GM12892 (cell line): ENCODE data around the gene UGCG.
"Not testable (repeated sequence)": the region's sequence is repeated elsewhere in the genome, so short reads cannot be mapped to it uniquely, and the experiment has no call there.

Experiments used
- DNase-seq: peaks from one replicate; pipeline ENCODE4 v3.0.0; 2011; ENCODE audit not compliant: insufficient read length
- FAIRE-seq: peaks from 2 replicates; lab custom pipeline; 2011; peaks lifted over from hg19 to GRCh38; lab: Jason Lieb, UNC
- POLR2A ChIP-seq: IDR thresholded peaks from 2 replicates; pipeline ENCODE4 v1.6.1; 2011; ENCODE audit warnings: low read depth, low read length, control low read depth
- POLR2AphosphoS5 ChIP-seq: IDR thresholded peaks from 2 replicates; pipeline ENCODE4 v1.6.1; 2011; ENCODE audit warnings: low read depth, low read length, control low read depth
- TAF1 ChIP-seq: IDR thresholded peaks from 2 replicates; pipeline ENCODE4 v1.6.1; 2011; ENCODE audit warnings: low read depth, mild to moderate bottlenecking, control low read depth, low read length, borderline replicate concordance

UGCG gene

DNA sequence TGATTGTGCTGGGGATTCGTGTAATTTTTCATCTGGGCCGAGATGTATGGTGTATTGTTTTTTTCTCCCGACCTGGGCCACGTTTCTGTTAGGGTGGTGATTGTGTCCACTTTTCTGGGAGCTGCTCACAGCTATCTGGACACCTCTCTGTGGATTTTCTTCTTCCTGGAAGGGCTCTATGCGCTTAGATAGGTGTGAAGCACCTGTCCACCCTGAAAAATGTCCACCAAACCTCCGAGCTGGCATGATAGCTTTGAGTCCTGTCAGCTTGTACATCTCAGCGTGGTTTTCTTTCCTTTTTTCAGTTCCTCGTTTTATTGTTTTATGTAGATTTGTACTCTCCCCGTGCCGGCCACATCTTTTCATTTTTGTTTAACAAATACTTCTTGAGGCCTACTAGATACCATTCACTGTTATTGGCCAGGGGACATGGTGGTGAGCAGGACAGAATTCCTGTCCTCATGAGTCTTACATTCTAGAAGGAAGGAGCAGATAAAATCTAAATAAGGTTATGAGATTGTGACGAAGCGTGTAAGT is 1.1 kb downstream of the UGCG start:
- peak; percentile 80 for FAIRE-seq
- TF ChIP-seq TAF1, result 0 out of 2 replicates have a peak, but pooled peaks have one; percentile 26
- TF ChIP-seq POLR2AphosphoS5, result no peak
- DNase-seq, result no peak

- FAIRE-seq, result no peak
- no peak for DNase-seq
- TF ChIP-seq POLR2AphosphoS5 (no peak), TAF1 (no peak), POLR2A (no peak)
Measured at GRCh38 chr9:111898331-111899096, 1.9 kb downstream of the UGCG start.

DNA sequence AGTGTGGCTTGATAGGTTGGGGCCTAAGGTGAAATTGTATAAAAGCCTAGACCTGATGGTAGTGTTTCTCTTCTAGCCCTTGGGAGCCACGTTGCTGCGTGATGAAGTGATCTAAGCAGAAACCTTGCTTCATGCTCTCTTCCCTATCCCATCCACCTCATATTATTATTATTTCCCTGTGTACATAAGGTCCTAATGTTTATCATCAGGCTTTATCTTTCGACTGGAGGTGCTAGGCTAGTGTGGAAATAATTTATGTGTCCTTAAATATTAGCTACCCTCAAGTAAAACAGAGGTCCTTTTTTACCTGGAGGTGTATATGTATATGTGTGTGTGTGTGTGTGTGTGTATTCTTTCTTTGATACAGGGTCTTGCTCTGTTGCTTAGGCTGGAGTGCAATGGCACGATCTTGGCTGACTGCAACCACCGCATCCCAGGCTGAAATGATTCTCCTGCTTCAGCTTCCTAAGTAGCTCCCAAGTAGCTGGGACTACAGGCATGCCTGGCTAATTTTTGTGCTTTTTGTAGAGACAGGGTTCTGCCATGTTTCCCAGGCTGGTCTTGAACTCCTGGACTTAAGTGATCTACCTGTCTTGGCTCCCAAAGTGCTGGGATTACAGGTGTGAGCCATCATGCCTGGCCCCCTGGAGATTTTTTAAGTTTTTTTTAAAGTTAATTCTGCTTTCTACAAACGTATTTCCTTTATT is 3.7 kb downstream of the UGCG start:
- no peak for TF ChIP-seq TAF1
- no peak for TF ChIP-seq POLR2A
- no peak for TF ChIP-seq POLR2AphosphoS5
- DNase-seq, result no peak
- no peak for FAIRE-seq

DNA sequence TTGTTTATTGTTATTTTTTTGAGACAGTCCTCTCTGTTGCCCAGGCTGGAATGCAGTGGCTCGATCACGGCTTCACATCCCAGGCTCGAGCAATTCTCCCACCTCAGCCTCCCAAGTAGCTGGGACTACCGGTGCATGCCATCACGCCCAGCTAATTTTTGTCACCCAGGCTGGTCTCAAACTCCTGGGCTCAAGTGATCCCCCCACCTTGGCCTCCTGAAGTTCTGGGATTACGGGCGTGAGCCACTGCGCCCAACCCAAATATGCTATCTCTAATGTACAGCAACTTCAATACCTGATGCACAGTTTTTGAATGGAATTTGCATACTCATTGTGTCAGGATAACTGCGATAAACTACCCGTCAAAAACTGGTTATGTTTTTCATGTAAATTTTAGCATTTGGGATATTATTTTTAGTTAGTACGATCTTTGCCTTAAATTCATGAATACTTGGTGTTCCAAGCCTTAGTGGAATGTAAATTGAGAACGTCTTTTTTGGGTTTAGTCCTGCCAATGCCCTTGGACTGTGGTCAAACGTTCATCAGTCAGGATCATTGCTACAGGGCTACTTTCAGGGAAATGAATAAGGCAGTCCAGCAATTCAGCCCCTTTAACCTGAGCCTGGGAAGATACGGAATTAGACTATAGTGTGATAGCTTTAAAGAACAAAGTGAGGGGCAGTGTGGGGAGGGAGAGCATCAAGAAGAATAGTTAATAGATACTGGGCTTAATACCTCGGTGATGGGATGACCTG is 4.4 kb downstream of the UGCG start:
- DNase-seq (no peak), FAIRE-seq (no peak)
- TF ChIP-seq TAF1 (no peak), POLR2AphosphoS5 (no peak), POLR2A (no peak)

- no peak for TF ChIP-seq POLR2AphosphoS5
- no peak for TF ChIP-seq POLR2A
- TF ChIP-seq TAF1, result no peak
- DNase-seq, result no peak
- FAIRE-seq, result no peak
Measured at GRCh38 chr9:111902391-111903139, 6.0 kb downstream of the UGCG start.

DNA sequence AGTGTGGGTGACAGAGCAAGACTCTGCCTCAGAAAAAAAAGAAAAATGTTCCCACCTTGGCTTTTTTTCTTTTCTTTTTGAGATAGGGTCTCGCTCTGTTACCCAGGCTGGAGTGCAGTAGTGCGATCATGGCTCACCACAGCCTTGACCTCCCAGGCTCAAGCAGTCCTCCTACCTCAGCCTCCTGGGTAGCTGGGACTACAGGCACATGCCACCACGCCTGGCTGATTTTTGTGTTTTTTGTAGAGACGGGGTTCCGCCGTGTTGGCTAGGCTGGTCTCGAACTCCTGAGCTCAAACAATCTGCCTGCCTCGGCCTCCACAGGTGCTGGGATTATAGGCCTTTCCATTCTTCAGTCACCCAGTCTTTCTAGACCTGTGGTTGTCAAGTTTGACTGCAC is 6.9 kb downstream of the UGCG start:
- FAIRE-seq, DNase-seq: not testable (repeated sequence)

- DNase-seq (no peak), FAIRE-seq (no peak)
- no peak for TF ChIP-seq TAF1
- no peak for TF ChIP-seq POLR2AphosphoS5
- no peak for TF ChIP-seq POLR2A
Measured at GRCh38 chr9:111904026-111904425, 7.4 kb downstream of the UGCG start.

DNA sequence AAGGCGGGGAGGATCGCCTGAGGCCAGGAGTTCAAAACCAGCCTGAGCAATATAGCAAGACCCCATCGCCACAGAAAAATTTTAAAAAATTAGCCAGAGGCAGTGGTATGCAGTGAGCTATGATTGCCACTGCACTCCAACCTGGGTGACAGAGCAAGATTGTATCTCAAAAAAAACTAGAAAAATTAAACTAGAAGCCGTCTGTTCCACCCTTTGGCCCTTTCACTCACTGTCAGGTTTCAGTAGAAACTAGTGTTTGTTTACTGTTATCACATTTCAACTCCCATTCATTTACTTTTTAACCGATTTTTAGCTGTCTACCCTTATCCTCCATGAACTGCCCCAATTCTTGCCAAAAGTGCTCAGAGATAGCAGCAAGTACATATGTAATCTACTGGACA is 8.3 kb downstream of the UGCG start:
- no peak for TF ChIP-seq TAF1
- TF ChIP-seq POLR2AphosphoS5, result no peak
- FAIRE-seq (no peak), DNase-seq (no peak)

DNA sequence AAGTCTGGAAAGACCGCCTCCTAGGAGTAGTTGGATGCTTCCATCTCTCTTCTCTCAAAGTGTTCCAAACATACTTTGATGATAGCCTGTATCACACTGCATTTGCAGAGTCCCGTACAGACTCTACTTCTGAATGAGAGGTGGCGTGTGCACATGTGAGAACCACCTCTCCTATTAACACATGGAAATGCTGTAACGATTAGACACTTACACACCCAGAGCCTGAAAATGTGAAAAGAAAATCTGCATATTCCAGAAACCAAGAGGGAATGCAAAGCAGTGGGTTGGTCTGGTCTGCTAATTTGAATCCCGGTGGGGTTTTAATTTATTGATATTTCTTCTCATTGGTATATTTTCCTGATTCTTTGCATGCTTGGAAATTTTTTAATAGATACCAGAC is 10.5 kb downstream of the UGCG start:
- FAIRE-seq (no peak), DNase-seq (no peak)
- TF ChIP-seq POLR2A (no peak), POLR2AphosphoS5 (no peak), TAF1 (no peak)

DNA sequence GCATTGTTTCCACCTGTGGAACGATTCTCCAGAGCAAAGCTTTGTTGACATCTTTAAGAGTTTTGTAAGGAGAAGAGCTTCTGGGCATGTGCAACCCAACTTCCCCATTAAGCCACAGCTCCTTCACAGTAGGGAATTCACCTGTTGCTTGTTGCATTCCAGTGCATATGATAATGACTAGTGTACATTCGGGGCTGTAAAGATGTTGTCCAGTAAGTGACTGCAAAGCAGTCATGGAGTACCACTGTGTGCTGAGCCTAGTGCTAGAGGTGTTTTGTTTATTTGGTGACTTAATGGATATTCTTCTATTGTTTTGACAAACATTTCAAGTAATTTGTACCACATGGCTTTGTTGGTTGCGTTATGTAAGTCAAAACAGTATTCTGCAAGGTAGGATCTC is 12.8 kb downstream of the UGCG start:
- FAIRE-seq, result peak; percentile 62
- no peak for TF ChIP-seq POLR2A
- TF ChIP-seq TAF1, result no peak
- TF ChIP-seq POLR2AphosphoS5, result no peak
- DNase-seq, result no peak

GRCh38 chr9:111910428-111910827 is 13.8 kb downstream of the UGCG start:
- FAIRE-seq (no peak), DNase-seq (no peak)
- TF ChIP-seq POLR2AphosphoS5, result no peak
- TF ChIP-seq POLR2A, result no peak
- TF ChIP-seq TAF1, result no peak
